Progenitor cell of endocrine pancreas (in vitro differentiated cells): ENCODE data around the gene CYP1A1. TPM values are rescaled to one million over a fixed set of nuclear protein-coding genes. Genes with fewer than 3 reads are reported as not detected.

Source experiments
- DNase-seq: peaks from one replicate; pipeline ENCODE4 v3.0.0; 2021; ENCODE audit warnings: low spot score; ENCODE audit not compliant: unreplicated experiment
- H3K27ac Mint-ChIP-seq: 2 replicates; pipeline ENCODE4 v1.8.0; 2021; ENCODE audit warnings: mild to moderate bottlenecking, moderate library complexity, mixed read lengths
- H3K27me3 Mint-ChIP-seq: 2 replicates; pipeline ENCODE4 v1.8.0; 2021; ENCODE audit warnings: mixed read lengths
- H3K36me3 Mint-ChIP-seq: 2 replicates; pipeline ENCODE4 v1.8.0; 2022; ENCODE audit warnings: mixed read lengths; ENCODE audit not compliant: insufficient read depth
- H3K4me1 Mint-ChIP-seq: 2 replicates; pipeline ENCODE4 v1.8.0; 2021; ENCODE audit warnings: low read depth, mixed read lengths
- H3K4me3 Mint-ChIP-seq: 2 replicates; pipeline ENCODE4 v1.8.0; 2021; ENCODE audit warnings: low read depth, mild to moderate bottlenecking, moderate library complexity, mixed read lengths
- H3K9me3 Mint-ChIP-seq: 2 replicates; pipeline ENCODE4 v1.8.0; 2021; ENCODE audit warnings: low read depth, mixed read lengths
- total RNA-seq: library from RNA; stranded (reverse); gene quantifications from 2 replicates; pipeline ENCODE4 v1.2.1, GENCODE V29; 2021
- TF ChIP-seq, protein P1 (sequence below): fragments of 200-600 bp; sonication (generic); IDR thresholded peaks from one replicate; pipeline ENCODE4 v1.5.0; 2021; ENCODE audit warnings: antibody characterized with exemption, mild to moderate bottlenecking; ENCODE audit not compliant: unreplicated experiment

Gene CYP1A1
- total RNA-seq, 1 donor from 2014 or later = 1.5 TPM

DNA sequence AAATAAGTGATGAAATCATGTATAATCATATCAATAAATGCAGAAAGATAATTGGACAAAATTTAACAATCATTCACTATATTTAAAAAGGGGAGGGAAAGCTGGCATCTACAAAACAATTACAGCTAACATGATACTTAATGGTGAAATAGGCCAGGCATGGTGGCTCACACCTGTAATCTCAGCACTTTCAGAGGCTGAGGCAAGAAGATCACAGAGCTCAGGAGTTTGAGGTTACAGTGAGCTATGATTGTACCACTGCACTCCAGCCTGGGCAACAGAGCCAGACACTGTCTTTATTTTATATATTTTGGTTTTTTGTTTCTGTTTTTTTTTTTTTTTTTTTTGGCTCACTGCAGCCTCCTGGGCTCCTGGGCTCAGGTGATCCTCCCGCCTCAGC lies 41.6 kb downstream of the CYP1A1 start:
- TF ChIP-seq, protein P1, sequence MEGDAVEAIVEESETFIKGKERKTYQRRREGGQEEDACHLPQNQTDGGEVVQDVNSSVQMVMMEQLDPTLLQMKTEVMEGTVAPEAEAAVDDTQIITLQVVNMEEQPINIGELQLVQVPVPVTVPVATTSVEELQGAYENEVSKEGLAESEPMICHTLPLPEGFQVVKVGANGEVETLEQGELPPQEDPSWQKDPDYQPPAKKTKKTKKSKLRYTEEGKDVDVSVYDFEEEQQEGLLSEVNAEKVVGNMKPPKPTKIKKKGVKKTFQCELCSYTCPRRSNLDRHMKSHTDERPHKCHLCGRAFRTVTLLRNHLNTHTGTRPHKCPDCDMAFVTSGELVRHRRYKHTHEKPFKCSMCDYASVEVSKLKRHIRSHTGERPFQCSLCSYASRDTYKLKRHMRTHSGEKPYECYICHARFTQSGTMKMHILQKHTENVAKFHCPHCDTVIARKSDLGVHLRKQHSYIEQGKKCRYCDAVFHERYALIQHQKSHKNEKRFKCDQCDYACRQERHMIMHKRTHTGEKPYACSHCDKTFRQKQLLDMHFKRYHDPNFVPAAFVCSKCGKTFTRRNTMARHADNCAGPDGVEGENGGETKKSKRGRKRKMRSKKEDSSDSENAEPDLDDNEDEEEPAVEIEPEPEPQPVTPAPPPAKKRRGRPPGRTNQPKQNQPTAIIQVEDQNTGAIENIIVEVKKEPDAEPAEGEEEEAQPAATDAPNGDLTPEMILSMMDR = no peak
- Mint-ChIP-seq H3K9me3 (peaks cover 10% of the 10 kb centered on the region), H3K27ac (no peak overlapping the region), H3K4me3 (no peak overlapping the region), H3K27me3 (no peaks in the 10 kb centered on the region), H3K4me1 (no peaks in the 10 kb centered on the region), H3K36me3 (peaks cover 19% of the 10 kb centered on the region)
- DNase-seq = no peak

DNA sequence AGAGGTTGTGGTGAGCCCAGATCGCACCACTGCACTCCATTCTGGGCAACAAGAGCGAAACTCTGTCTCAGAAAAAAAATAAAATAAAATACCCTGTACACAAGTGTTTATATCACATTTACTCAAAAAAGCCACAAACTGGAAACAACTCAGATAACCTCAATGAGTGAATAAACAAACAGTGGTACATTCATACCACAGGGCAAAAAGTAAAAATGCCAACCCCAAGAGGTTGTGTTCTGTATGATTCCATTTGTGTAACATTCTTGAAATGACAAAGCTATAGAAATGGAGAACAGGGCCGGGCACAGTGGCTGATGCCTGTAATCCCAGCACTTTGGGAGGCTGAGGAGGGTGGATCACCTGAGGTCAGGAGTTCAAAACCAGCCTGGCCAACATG lies 42.4 kb downstream of the CYP1A1 start:
- Mint-ChIP-seq H3K4me1 (no peaks in the 10 kb centered on the region), H3K9me3 (peaks cover 10% of the 10 kb centered on the region), H3K36me3 (peaks cover 19% of the 10 kb centered on the region), H3K27me3 (no peaks in the 10 kb centered on the region), H3K4me3 (no peak overlapping the region), H3K27ac (no peak overlapping the region)
- DNase-seq = no peak
- TF ChIP-seq, protein P1 = no peak

DNA sequence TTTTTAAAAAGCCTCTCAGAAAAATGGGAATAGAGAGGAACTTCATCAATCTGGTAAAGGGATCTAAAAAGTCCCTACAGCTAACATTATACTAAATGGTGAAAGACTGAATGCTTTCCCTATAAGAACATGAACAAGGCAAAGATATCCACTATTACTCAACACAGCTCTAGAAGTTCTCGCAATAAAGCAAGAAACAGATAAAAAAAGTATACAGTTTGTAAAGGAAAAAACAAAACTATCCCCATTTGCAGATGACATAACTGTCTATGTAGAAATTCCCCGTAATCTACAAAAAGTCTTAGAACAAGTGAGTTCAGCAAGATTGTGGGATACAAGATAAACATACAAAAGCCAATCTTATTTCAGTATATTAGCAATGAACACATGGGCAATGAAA lies 44.9 kb downstream of the CYP1A1 start:
- Mint-ChIP-seq H3K27me3 (no peaks in the 10 kb centered on the region), H3K36me3 (peaks cover 16% of the 10 kb centered on the region), H3K4me1 (no peaks in the 10 kb centered on the region), H3K9me3 (peaks cover 8% of the 10 kb centered on the region), H3K4me3 (no peak overlapping the region), H3K27ac (no peak overlapping the region)
- no peak for DNase-seq
- TF ChIP-seq, protein P1 = no peak

DNA sequence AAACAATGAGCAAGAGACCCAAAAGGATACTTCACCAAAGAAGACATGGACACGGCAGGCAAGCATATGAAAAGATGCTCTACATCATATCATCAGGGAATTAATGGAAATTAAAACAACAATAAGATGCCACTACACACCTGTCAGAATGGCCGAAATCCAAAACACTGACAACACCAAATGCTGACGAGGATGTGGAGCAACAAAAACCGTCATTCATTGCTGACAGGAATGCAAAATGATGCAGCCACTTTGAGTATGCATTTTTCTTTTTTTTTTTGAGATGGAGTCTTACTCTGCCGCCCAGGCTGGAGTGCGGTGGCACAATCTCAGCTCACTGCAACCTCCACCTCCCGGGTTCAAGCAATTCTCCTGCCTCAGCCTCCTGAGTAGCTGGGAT lies 48.5 kb downstream of the CYP1A1 start:
- Mint-ChIP-seq H3K36me3 (peaks cover 9% of the 10 kb centered on the region), H3K4me3 (no peak overlapping the region), H3K9me3 (no peaks in the 10 kb centered on the region), H3K27ac (no peak overlapping the region), H3K4me1 (no peaks in the 10 kb centered on the region), H3K27me3 (no peaks in the 10 kb centered on the region)
- TF ChIP-seq, protein P1 = no peak
- DNase-seq = no peak

DNA sequence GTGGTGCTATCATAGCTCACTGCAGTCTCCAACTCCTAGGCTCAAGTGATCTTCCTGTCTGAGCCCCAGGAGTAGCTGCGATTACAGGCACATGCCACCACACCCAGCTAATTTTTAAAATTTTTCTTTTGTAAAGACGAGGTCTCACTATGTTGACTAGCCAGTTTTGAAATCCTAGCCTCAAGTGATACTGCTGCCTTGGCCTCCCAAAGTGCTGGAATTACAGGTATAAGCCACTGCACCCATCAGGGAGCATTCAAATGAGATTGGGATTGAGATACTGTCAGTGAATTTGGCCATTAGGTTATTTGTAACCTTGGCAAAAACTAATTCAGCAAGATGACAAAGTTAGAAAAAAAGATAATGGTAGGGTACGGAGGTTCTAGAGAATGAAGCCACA lies 51.2 kb downstream of the CYP1A1 start:
- no peak overlapping the region for H3K27ac Mint-ChIP-seq
- no peaks in the 10 kb centered on the region for H3K27me3 Mint-ChIP-seq
- TF ChIP-seq, protein P1 = no peak

More for the DNA sequence above, 51.2 kb downstream of the CYP1A1 start:
- no peaks in the 10 kb centered on the region for H3K4me1 Mint-ChIP-seq
- peaks cover 12% of the 10 kb centered on the region for H3K36me3 Mint-ChIP-seq
- no peaks in the 10 kb centered on the region for H3K9me3 Mint-ChIP-seq
- H3K4me3 Mint-ChIP-seq = no peak overlapping the region
- no peak for DNase-seq
